ENCODE data around the gene ADGRV1. TPM values are rescaled to one million over a fixed set of nuclear protein-coding genes. Genes with fewer than 3 reads are reported as not detected.

Gene ADGRV1, protein sequence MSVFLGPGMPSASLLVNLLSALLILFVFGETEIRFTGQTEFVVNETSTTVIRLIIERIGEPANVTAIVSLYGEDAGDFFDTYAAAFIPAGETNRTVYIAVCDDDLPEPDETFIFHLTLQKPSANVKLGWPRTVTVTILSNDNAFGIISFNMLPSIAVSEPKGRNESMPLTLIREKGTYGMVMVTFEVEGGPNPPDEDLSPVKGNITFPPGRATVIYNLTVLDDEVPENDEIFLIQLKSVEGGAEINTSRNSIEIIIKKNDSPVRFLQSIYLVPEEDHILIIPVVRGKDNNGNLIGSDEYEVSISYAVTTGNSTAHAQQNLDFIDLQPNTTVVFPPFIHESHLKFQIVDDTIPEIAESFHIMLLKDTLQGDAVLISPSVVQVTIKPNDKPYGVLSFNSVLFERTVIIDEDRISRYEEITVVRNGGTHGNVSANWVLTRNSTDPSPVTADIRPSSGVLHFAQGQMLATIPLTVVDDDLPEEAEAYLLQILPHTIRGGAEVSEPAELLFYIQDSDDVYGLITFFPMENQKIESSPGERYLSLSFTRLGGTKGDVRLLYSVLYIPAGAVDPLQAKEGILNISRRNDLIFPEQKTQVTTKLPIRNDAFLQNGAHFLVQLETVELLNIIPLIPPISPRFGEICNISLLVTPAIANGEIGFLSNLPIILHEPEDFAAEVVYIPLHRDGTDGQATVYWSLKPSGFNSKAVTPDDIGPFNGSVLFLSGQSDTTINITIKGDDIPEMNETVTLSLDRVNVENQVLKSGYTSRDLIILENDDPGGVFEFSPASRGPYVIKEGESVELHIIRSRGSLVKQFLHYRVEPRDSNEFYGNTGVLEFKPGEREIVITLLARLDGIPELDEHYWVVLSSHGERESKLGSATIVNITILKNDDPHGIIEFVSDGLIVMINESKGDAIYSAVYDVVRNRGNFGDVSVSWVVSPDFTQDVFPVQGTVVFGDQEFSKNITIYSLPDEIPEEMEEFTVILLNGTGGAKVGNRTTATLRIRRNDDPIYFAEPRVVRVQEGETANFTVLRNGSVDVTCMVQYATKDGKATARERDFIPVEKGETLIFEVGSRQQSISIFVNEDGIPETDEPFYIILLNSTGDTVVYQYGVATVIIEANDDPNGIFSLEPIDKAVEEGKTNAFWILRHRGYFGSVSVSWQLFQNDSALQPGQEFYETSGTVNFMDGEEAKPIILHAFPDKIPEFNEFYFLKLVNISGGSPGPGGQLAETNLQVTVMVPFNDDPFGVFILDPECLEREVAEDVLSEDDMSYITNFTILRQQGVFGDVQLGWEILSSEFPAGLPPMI (N-terminal part only)
- total RNA-seq, result 10 to 100 TPM in 1 of 4 donors, 1 to 10 TPM in 1, not detected in 2; 1.9 to 11.3 TPM

DNA sequence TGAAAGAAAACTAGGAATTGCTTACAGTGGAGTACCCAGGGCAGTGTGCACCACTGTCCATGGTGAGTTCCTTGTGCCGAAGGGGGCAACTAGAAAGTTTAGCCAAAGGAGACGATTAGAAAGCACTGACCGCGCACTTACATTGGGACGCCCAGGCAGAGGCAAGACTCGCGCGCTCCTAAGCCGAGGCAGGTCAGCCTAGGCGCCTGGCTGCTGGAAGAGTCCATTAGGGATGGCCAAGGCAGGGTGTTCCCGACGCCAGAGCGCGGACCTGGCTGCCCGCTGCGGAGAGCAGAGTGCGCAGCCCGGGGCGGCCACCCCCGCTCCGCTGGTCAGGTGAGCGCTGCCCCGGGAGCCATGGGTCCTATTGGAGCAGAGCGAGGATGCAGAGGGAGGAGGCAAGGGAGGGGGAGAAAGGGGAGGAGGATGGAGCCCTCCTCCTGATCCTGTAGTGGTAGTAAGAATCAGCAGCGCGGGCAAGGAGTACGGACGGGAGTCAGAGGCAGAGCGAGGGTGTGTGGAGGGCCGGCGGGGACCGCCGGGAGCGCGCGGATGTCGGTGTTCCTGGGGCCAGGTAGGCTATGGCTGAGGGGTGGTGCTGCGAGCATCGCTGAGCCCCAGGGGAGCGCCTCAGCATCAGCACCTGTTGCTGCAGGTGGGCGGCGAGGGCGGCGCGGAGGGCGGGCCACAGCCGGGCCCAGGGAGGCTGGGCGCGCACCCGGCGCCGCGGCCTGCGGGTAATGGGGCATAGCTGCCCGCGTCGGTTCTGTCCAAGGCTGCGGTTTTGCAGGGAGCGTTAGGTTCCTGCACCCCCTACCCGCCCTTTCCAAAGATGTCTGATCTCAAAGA, at the start of gene ADGRV1:
ADGRV1 (plus strand) TSS at position 454 of the 849 bp plus-strand sequence; CDS start at position 553, 99 bp downstream.
- peak within 1 kb of the TSS in 1 of 2 donors; percentile 20 for H3K4me3 ChIP-seq
- H3K27ac ChIP-seq, result no peak within 1 kb of the TSS
- intact Hi-C loops (cut with DNase I; ENCODE audit: low total_unique reads), result no loop called here
- peak; percentile 15 to 37 for DNase-seq
- H3K36me3 ChIP-seq, result no peaks in the 10 kb centered on the region
- peaks cover 0 to 27% of the 10 kb centered on the region in 2 donors for H3K27me3 ChIP-seq
- H3K9me3 ChIP-seq, result no peaks in the 10 kb centered on the region
- TF ChIP-seq, protein P1, sequence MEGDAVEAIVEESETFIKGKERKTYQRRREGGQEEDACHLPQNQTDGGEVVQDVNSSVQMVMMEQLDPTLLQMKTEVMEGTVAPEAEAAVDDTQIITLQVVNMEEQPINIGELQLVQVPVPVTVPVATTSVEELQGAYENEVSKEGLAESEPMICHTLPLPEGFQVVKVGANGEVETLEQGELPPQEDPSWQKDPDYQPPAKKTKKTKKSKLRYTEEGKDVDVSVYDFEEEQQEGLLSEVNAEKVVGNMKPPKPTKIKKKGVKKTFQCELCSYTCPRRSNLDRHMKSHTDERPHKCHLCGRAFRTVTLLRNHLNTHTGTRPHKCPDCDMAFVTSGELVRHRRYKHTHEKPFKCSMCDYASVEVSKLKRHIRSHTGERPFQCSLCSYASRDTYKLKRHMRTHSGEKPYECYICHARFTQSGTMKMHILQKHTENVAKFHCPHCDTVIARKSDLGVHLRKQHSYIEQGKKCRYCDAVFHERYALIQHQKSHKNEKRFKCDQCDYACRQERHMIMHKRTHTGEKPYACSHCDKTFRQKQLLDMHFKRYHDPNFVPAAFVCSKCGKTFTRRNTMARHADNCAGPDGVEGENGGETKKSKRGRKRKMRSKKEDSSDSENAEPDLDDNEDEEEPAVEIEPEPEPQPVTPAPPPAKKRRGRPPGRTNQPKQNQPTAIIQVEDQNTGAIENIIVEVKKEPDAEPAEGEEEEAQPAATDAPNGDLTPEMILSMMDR (IDR thresholded peaks at IDR 0.05), result no peak
- TF ChIP-seq POLR2A (IDR thresholded peaks at IDR 0.05), result no peak
- H3K4me1 ChIP-seq, result peaks cover 0 to 5% of the 10 kb centered on the region in 2 donors

DNA sequence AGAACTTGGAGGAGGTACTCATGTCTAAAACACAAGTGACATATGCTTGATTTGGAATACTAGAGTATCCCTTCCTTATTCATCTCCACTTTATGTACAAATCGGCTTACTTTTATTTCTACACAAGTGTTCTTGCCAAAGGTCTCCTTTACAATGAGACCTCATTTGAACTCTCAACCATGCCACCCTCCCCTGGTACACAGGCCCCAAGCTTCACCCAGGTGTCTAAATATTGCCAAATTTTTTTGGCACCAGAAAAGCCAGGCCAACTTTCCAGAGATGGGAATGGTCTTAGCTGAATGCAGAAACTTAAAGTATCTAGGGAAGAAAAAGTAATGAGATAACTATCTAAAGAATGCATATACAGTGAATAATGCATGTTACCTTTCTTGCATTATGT, 48.2 kb upstream of the ADGRV1 start:
- no peaks in the 10 kb centered on the region for H3K9me3 ChIP-seq
- H3K36me3 ChIP-seq, result no peaks in the 10 kb centered on the region
- no peaks in the 10 kb centered on the region for H3K4me1 ChIP-seq
- TF ChIP-seq, protein P1 (IDR thresholded peaks at IDR 0.05), result no peak
- TF ChIP-seq POLR2A (IDR thresholded peaks at IDR 0.05), result no peak
- intact Hi-C loops (cut with DNase I; ENCODE audit: low total_unique reads), result no loop called here
- no peak overlapping the region for H3K27ac ChIP-seq
- no peaks in the 10 kb centered on the region for H3K27me3 ChIP-seq
- DNase-seq, result no peak
- no peak overlapping the region for H3K4me3 ChIP-seq

DNA sequence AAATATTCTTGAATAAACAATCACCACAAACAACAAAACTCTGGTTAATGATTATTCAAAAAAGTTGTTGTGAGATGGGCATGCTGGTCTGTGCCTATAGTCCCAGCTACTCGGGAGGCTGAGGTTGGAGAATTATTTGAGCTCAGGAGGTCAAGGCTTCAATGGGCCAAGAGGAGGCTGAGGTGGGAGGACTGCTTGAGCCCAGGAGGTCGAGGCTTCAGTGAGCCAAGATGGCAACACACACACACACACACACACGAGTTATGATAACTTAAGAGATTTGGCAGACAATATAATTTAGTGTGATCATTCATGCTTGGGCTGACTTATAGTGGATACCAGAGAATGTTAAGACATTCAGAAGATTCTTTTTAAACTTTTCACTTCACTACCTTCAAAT, 44.1 kb upstream of the ADGRV1 start:
- DNase-seq, result no peak
- TF ChIP-seq POLR2A (IDR thresholded peaks at IDR 0.05), result no peak
- TF ChIP-seq, protein P1 (IDR thresholded peaks at IDR 0.05), result no peak
- Histone ChIP-seq H3K27me3 (no peaks in the 10 kb centered on the region), H3K36me3 (no peaks in the 10 kb centered on the region), H3K9me3 (no peaks in the 10 kb centered on the region), H3K27ac (no peak overlapping the region), H3K4me1 (no peaks in the 10 kb centered on the region), H3K4me3 (no peak overlapping the region)
- intact Hi-C loops (cut with DNase I; ENCODE audit: low total_unique reads), result no loop called here

DNA sequence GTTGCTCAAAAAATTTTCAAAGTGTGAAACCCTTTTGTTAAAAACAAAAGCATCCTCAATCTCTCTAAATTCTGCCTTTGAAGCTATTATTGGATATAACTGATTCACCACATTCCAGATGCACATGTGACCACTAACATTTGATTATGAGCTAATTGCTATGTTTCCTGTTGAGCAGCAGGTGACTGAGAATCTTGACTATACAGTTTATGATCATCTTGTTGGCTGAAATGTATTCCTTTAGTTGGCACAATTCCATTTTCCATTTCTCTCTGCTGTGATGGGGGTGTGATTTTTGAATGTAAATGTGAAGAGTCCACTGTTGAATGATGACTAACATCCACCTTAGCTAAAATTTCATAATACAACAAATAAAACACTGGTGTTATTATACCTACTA, 39.9 kb upstream of the ADGRV1 start:
- Histone ChIP-seq H3K27ac (no peak overlapping the region), H3K4me1 (no peaks in the 10 kb centered on the region), H3K9me3 (no peaks in the 10 kb centered on the region), H3K36me3 (no peaks in the 10 kb centered on the region), H3K4me3 (no peak overlapping the region), H3K27me3 (no peaks in the 10 kb centered on the region)
- no peak for DNase-seq
- TF ChIP-seq POLR2A (IDR thresholded peaks at IDR 0.05), result no peak
- TF ChIP-seq, protein P1 (IDR thresholded peaks at IDR 0.05), result no peak
- intact Hi-C loops (cut with DNase I; ENCODE audit: low total_unique reads), result no loop called here
